Measurements from ENCODE around the gene HELT.

DNA sequence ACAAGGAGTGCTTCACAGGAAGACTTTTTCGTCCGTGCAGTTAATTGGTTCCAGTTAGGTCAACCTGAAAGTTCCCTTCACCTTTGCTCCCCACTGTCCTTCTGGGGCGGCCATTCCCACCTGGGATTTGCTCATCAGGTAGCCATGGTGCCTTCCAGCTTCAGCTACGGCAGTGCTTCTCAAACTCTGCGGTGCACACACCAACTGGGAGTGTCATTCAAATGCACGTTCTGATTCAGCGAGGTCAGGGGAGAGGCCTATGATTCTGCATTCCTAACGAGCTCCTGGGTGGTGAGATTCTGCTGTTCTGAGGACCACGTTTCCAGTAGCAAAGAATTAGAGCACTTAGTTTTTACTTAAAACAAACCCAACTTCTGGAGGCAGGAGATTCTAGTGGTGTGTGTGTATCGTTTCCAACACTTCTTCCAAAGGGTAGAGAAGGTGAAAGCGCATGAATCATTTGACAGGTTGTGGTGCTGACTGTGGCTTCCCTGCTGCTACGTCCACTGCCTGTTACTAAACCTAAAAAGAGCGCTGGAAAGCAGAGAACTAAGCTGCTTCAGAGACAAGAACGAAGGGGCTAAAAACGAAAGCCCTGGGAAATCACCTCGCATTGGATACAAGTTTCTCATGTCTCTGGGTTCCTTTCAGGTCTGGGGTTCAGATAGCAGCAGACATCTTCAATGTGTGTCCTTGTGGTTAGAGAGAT, 4.7 kb upstream of the HELT start:
- TF ChIP-seq, protein P1, sequence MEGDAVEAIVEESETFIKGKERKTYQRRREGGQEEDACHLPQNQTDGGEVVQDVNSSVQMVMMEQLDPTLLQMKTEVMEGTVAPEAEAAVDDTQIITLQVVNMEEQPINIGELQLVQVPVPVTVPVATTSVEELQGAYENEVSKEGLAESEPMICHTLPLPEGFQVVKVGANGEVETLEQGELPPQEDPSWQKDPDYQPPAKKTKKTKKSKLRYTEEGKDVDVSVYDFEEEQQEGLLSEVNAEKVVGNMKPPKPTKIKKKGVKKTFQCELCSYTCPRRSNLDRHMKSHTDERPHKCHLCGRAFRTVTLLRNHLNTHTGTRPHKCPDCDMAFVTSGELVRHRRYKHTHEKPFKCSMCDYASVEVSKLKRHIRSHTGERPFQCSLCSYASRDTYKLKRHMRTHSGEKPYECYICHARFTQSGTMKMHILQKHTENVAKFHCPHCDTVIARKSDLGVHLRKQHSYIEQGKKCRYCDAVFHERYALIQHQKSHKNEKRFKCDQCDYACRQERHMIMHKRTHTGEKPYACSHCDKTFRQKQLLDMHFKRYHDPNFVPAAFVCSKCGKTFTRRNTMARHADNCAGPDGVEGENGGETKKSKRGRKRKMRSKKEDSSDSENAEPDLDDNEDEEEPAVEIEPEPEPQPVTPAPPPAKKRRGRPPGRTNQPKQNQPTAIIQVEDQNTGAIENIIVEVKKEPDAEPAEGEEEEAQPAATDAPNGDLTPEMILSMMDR (conservative IDR thresholded peaks at IDR 0.05; ENCODE audit: low read depth, low read length) = no peak
- TF ChIP-seq MAFK (IDR thresholded peaks at IDR 0.05; ENCODE audit: low read depth, low read length) (no peak), BHLHE40 (IDR thresholded peaks at IDR 0.05; ENCODE audit: low read depth, low read length) (no peak), MAZ (IDR thresholded peaks at IDR 0.05; ENCODE audit: borderline replicate concordance, low read depth, low read length) (no peak), POLR2A (IDR thresholded peaks at IDR 0.05; ENCODE audit: low read depth, low read length) (no peak), MXI1 (IDR thresholded peaks at IDR 0.05; ENCODE audit: borderline replicate concordance, low read depth, low read length) (no peak), RFX5 (IDR thresholded peaks at IDR 0.05; ENCODE audit: low read depth, low read length) (no peak), CEBPB (IDR thresholded peaks at IDR 0.05; ENCODE audit: low read depth, low read length) (no peak), RCOR1 (IDR thresholded peaks at IDR 0.05; ENCODE audit: insufficient replicate concordance, low read length) (no peak)
- TF ChIP-seq, protein P2, sequence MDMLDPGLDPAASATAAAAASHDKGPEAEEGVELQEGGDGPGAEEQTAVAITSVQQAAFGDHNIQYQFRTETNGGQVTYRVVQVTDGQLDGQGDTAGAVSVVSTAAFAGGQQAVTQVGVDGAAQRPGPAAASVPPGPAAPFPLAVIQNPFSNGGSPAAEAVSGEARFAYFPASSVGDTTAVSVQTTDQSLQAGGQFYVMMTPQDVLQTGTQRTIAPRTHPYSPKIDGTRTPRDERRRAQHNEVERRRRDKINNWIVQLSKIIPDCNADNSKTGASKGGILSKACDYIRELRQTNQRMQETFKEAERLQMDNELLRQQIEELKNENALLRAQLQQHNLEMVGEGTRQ (IDR thresholded peaks at IDR 0.05; ENCODE audit: low read depth, low read length) = no peak
